CD4-positive, alpha-beta T cell (primary cell): ENCODE measurements around the gene INPPL1. TPM values are rescaled to one million over a fixed set of nuclear protein-coding genes. Genes with fewer than 3 reads are reported as not detected.
"Not testable (repeated sequence)": the region's sequence is repeated elsewhere in the genome, so short reads cannot be mapped to it uniquely, and the experiment has no call there.

Experiments used
- ATAC-seq: fragments of 200-7000 bp; cut with Tn5 transposase; one replicate; pipeline ENCODE4 v1.10.0; 2022; ENCODE audit warnings: mild to moderate bottlenecking; ENCODE audit not compliant: poor library complexity
- CTCF ChIA-PET: fragments of 350-600 bp; sonication (Branson Sonifier 250); formaldehyde crosslinking; loops from one replicate; lab custom pipeline; 2021; ENCODE audit warnings: antibody characterized with exemption, inconsistent platforms; lab: Charles Lee
- POLR2A ChIA-PET: fragments of 350-600 bp; sonication (Branson Sonifier 250); formaldehyde crosslinking; loops from one replicate; lab custom pipeline; 2021; ENCODE audit warnings: antibody characterized with exemption, inconsistent platforms; lab: Charles Lee
- DNase-seq, 14 experiments: peaks; one replicate each; pipeline ENCODE4 v3.0.0-alpha.2; 2013 to 2020; ENCODE audit warnings: mixed read lengths in 2 of 14
- H3K27ac ChIP-seq, 2 donors: one replicate each; pipeline versions ENCODE4 v1.5.1 to v1.7.0; 2013; ENCODE audit warnings: low read length in 2 of 2, low read depth in 1 of 2, mild to moderate bottlenecking in 1 of 2
- H3K27me3 ChIP-seq, 2 experiments: 1 replicate in 1 of 2; 2 replicates in 1 of 2; pipeline versions ENCODE4 v1.6.1 to v1.7.0; 2013; ENCODE audit warnings: low read length in 2 of 2, control low read depth in 1 of 2, mild to moderate bottlenecking in 1 of 2, moderate library complexity in 1 of 2; ENCODE audit not compliant: insufficient read depth in 2 of 2, control insufficient read depth in 1 of 2
- H3K36me3 ChIP-seq: one replicate; pipeline ENCODE4 v1.6.1; 2013; ENCODE audit warnings: low read length, control low read depth; ENCODE audit not compliant: insufficient read depth
- H3K4me1 ChIP-seq: one replicate; pipeline ENCODE4 v1.6.1; 2013; ENCODE audit warnings: low read length, control low read depth; ENCODE audit not compliant: insufficient read depth
- H3K4me3 ChIP-seq: one replicate; pipeline ENCODE4 v1.5.1; 2013; ENCODE audit warnings: mild to moderate bottlenecking, low read length, moderate library complexity
- H3K9me3 ChIP-seq, 2 experiments: 1 replicate in 1 of 2; 2 replicates in 1 of 2; pipeline versions ENCODE4 v1.6.1 to v1.7.0; 2013; ENCODE audit warnings: low read length in 2 of 2, mild to moderate bottlenecking in 2 of 2, control low read depth in 1 of 2, moderate library complexity in 1 of 2; ENCODE audit not compliant: control insufficient read depth in 1 of 2, insufficient read depth in 1 of 2
- H3K27ac Mint-ChIP-seq: one replicate; pipeline ENCODE4 v1.8.0; 2020; ENCODE audit warnings: mixed read lengths
- H3K27me3 Mint-ChIP-seq: one replicate; pipeline ENCODE4 v1.8.0; 2021; ENCODE audit warnings: mixed read lengths
- H3K36me3 Mint-ChIP-seq: one replicate; pipeline ENCODE4 v1.8.0; 2021; ENCODE audit warnings: low read depth, mixed read lengths
- H3K4me1 Mint-ChIP-seq: one replicate; pipeline ENCODE4 v1.8.0; 2021; ENCODE audit warnings: low read depth, mixed read lengths
- H3K4me3 Mint-ChIP-seq: one replicate; pipeline ENCODE4 v1.8.0; 2020; ENCODE audit warnings: mild to moderate bottlenecking, mixed read lengths
- H3K9me3 Mint-ChIP-seq: one replicate; pipeline ENCODE4 v1.8.0; 2020; ENCODE audit warnings: mixed read lengths
- intact Hi-C, 2 experiments: fragments of 100-400 bp; cut with DNase I in 1 of 2; cut with micrococcal nuclease in 1 of 2; formaldehyde crosslinking; loops; one replicate each; pipeline versions ENCODE4 v1.15.1 to v1.9.0; 2023 to 2025; cut with DNase I, micrococcal nuclease
- total RNA-seq, 174 experiments: library from RNA in 2 of 174; stranded (reverse) in 2 of 174; gene quantifications; one replicate each; pipeline ENCODE4 v1.2.3 and lab custom pipeline; 2021 to 2026
- TF ChIP-seq, protein P1 (sequence below): fragments of 200-600 bp; IDR thresholded peaks from one replicate; pipeline ENCODE4 v1.8.0; 2022; ENCODE audit warnings: antibody characterized with exemption, mild to moderate bottlenecking

Gene INPPL1
- total RNA-seq, 2 experiments from 2014 or later = 124 to 128 TPM

DNA sequence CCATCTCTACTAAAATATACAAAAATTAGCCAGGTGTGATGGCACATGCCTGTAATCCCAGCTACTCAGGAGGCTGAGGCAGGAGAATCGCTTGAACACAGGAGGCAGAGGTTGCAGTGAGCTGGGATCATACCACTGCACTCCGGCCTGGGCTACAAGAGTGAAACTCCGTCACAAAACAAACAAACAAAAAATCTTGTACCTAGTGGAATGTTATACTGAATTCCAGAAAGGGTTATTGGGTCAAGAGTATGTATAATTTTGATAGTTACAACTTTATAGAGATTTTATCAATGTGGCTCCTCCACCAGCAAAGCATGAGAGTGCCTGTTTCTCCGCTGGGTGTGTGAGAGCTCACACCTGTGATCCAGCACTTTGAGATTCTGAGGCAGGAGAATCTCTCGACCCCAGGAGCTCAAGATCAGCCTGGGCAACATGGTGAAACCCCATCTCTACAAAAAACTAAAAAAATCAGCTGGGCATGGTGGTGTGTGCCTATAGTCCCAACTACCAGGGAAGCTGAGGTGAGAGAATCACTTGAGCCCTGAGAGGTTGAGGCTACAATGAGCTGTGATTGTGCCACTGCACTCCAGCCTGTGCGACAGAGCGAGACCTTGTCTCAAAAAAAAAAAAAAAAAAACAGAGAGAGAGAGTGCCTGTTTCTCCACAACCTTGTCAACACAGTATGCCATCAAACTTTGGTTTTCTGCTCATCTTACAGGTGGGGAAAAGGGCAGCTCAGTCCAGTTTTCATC is 45.3 kb upstream of the INPPL1 start:
- TF ChIP-seq, protein P1, sequence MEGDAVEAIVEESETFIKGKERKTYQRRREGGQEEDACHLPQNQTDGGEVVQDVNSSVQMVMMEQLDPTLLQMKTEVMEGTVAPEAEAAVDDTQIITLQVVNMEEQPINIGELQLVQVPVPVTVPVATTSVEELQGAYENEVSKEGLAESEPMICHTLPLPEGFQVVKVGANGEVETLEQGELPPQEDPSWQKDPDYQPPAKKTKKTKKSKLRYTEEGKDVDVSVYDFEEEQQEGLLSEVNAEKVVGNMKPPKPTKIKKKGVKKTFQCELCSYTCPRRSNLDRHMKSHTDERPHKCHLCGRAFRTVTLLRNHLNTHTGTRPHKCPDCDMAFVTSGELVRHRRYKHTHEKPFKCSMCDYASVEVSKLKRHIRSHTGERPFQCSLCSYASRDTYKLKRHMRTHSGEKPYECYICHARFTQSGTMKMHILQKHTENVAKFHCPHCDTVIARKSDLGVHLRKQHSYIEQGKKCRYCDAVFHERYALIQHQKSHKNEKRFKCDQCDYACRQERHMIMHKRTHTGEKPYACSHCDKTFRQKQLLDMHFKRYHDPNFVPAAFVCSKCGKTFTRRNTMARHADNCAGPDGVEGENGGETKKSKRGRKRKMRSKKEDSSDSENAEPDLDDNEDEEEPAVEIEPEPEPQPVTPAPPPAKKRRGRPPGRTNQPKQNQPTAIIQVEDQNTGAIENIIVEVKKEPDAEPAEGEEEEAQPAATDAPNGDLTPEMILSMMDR = no peak

DNA sequence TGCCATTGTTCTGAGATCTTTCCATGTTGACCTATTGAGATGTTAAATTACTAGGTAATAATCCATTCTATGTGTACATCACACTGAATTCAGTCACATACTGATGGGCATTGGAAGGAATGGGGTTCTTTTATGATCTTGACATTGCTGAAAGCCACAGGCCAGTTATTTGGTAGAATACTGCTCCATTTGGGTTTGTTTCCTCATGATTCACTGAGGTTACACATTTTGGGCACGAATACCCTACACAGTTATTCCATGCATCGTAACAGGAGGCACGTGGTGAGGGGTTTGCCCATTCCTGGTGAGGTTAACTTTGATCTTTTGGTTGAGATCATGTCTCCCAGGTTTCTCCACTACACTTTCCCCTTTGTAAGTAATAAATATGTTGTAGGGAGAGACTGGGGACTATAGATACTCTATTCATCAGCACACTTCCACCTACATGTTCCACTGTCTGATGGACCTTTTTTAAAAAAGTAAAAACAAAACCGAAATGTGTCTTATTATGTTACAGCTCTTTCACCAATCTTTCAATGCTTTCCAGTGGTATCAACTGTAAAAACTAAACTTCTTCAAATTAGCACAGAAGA is 44.7 kb upstream of the INPPL1 start:
- Mint-ChIP-seq H3K27ac (no peak overlapping the region), H3K4me1 (no peaks in the 10 kb centered on the region), H3K36me3 (no peaks in the 10 kb centered on the region), H3K4me3 (no peak overlapping the region), H3K9me3 (no peaks in the 10 kb centered on the region), H3K27me3 (peaks cover 11% of the 10 kb centered on the region)
- H3K4me3 ChIP-seq = no peak overlapping the region
- POLR2A ChIA-PET = no interaction called here
- no peaks in the 10 kb centered on the region for H3K9me3 ChIP-seq
- CTCF ChIA-PET = no interaction called here
- TF ChIP-seq, protein P1 = no peak
- intact Hi-C loops = loop anchor here in 1 of 2 experiments (2.0 to 5.0 kb wide), 2 partner anchors 37 to 153 kb away; no protein-coding TSS in a partner anchor
- ATAC-seq = no peak
- H3K4me1 ChIP-seq = no peaks in the 10 kb centered on the region
- H3K27ac ChIP-seq = no peak overlapping the region
- no peak for DNase-seq
- H3K27me3 ChIP-seq = no peaks in the 10 kb centered on the region
- no peaks in the 10 kb centered on the region for H3K36me3 ChIP-seq

More for the DNA sequence above, 45.3 kb upstream of the INPPL1 start:
- Histone ChIP-seq H3K4me3 (no peak overlapping the region), H3K27ac (no peak overlapping the region), H3K9me3 (no peaks in the 10 kb centered on the region), H3K36me3 (no peaks in the 10 kb centered on the region), H3K4me1 (no peaks in the 10 kb centered on the region), H3K27me3 (no peaks in the 10 kb centered on the region)
- ChIA-PET CTCF (no interaction called here), POLR2A (no interaction called here)
- Mint-ChIP-seq H3K36me3 (no peaks in the 10 kb centered on the region), H3K9me3 (no peaks in the 10 kb centered on the region), H3K27me3 (peaks cover 11% of the 10 kb centered on the region), H3K27ac (no peak overlapping the region), H3K4me1 (no peaks in the 10 kb centered on the region), H3K4me3 (no peak overlapping the region)
- DNase-seq (no peak), ATAC-seq (no peak)
- intact Hi-C loops = no loop called here

DNA sequence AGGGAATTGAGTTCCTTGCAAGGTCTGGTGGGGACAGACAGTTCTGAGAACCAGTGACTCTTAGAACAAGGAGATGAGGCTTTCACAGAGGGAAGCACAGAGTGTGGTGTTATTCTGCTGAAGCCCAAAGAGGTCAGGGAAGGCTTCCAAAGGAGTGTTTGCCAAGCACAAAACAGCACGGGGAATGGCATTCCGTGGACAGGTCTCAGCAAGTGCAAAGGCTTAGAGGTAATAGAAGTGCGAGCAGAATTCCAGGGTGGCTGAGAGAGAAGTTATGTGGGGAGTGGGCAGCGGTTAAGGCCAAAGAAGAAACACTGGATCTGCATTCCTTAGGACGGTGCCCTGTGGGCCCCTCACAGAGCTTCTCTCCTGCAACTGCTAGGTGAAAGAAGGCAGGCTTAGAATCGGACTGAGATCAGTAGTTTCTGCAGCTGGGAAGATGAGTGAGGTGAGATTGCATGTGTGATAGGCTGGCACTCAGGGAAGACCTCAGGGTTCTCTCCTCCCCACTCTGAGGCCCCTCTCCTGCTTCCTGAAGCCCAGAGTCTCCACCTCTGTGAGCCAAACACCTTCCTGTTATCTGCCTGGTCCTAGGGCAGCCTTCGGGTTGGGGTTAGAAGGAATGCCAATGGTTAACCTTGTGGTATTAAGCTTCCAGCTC is 43.5 kb upstream of the INPPL1 start:
- POLR2A ChIA-PET, ATAC-seq, H3K4me3 ChIP-seq, H3K4me1 Mint-ChIP-seq, CTCF ChIA-PET, H3K36me3 ChIP-seq, H3K4me1 ChIP-seq, H3K27me3 ChIP-seq, H3K36me3 Mint-ChIP-seq, H3K9me3 ChIP-seq, DNase-seq, H3K27ac ChIP-seq, H3K4me3 Mint-ChIP-seq, H3K9me3 Mint-ChIP-seq, H3K27ac Mint-ChIP-seq: not testable (repeated sequence)
- peaks cover 11% of the 10 kb centered on the region for H3K27me3 Mint-ChIP-seq
- intact Hi-C loops = loop anchor here in 1 of 2 experiments (2.0 to 5.0 kb wide), 2 partner anchors 38 to 154 kb away; no protein-coding TSS in a partner anchor

DNA sequence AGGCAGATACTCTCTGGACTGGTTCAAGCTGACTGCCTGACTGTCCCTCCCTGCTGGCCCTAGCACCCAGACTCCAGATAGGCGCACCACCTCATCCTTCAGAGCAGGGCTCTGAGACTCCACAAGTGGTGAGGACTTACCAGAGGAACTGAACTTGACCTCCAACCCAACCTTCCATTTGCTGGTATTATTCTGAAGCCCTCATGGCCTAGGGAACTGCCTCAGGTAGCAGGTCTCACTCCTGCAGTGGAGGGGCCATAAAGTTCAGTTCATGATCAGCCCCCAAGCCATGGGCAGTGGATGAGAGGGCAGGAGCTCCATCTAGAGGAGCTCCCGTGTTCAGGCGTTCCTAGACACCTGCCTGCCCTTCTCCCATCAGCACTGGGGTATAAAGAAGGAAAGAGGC is 43.0 kb upstream of the INPPL1 start:
- intact Hi-C loops = loop anchor here in 1 of 2 experiments (2.0 to 5.0 kb wide), 2 partner anchors 39 to 154 kb away; no protein-coding TSS in a partner anchor
- H3K36me3 ChIP-seq, H3K4me1 Mint-ChIP-seq, H3K4me1 ChIP-seq, CTCF ChIA-PET, POLR2A ChIA-PET, H3K9me3 ChIP-seq, H3K27ac Mint-ChIP-seq, H3K27me3 ChIP-seq, ATAC-seq, H3K4me3 Mint-ChIP-seq, H3K36me3 Mint-ChIP-seq, H3K27ac ChIP-seq, DNase-seq, H3K4me3 ChIP-seq, H3K9me3 Mint-ChIP-seq: not testable (repeated sequence)
- peaks cover 11% of the 10 kb centered on the region for H3K27me3 Mint-ChIP-seq
